ENCODE measurements around the gene DCBLD2. TPM values are rescaled to one million over a fixed set of nuclear protein-coding genes. Genes with fewer than 3 reads are reported as not detected.

Gene DCBLD2
- total RNA-seq, 1 donor from 2014 or later, result 36.5 TPM

DNA sequence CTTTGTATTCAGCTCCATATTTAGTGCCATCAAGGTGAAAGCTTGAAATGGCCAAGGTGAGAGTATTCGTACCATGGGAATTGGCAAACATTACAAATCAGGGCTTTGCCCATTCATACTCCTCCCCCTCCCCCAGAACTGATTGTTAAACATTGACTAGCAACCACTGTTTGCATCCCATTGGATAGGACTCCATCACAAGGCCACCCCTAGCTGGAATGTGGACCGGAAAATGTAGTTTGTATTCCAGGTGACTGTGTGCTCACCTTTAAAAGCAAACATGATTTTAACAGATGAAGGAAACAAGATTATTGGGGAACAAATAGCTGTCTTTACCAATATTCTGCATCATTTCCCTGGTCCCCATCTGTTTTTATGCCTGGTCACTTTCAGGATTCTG lies 124.2 kb downstream of the DCBLD2 start:
- no peak overlapping the region for H3K27ac ChIP-seq
- no peak overlapping the region for H3K4me3 ChIP-seq
- DNase-seq (no peak), ATAC-seq (peak in 1 of 2 donors; percentile 31)
- H3K36me3 ChIP-seq, result peaks cover 19% of the 10 kb centered on the region
- no peaks in the 10 kb centered on the region for H3K9me3 ChIP-seq
- TF ChIP-seq, protein P1, sequence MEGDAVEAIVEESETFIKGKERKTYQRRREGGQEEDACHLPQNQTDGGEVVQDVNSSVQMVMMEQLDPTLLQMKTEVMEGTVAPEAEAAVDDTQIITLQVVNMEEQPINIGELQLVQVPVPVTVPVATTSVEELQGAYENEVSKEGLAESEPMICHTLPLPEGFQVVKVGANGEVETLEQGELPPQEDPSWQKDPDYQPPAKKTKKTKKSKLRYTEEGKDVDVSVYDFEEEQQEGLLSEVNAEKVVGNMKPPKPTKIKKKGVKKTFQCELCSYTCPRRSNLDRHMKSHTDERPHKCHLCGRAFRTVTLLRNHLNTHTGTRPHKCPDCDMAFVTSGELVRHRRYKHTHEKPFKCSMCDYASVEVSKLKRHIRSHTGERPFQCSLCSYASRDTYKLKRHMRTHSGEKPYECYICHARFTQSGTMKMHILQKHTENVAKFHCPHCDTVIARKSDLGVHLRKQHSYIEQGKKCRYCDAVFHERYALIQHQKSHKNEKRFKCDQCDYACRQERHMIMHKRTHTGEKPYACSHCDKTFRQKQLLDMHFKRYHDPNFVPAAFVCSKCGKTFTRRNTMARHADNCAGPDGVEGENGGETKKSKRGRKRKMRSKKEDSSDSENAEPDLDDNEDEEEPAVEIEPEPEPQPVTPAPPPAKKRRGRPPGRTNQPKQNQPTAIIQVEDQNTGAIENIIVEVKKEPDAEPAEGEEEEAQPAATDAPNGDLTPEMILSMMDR (IDR thresholded peaks at IDR 0.05), result no peak
- H3K27me3 ChIP-seq (ENCODE audit: low read depth), result no peaks in the 10 kb centered on the region
- intact Hi-C loops (cut with DNase I), result no loop called here
- H3K4me1 ChIP-seq, result peaks cover 27% of the 10 kb centered on the region

DNA sequence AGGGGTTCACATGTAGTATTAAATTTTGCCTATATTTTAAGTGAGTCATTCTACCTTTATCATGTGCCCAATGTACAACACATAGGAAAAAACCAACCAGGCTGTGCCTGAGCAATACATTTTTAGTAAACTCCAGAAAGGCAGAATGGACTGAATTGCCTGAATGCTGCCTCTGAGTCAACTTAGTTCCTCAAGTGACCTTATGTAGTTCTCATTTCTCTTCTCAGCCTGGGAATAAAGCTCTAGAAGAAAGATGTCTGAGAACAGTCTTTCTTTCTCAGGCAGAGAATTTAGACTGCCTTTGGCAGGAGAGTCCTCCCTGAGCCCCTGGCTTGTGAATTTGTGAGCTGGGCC lies 125.4 kb downstream of the DCBLD2 start:
- Histone ChIP-seq H3K4me3 (no peak overlapping the region), H3K36me3 (peaks cover 19% of the 10 kb centered on the region), H3K4me1 (peaks cover 27% of the 10 kb centered on the region), H3K27ac (no peak overlapping the region), H3K9me3 (no peaks in the 10 kb centered on the region), H3K27me3 (ENCODE audit: low read depth) (no peaks in the 10 kb centered on the region)
- DNase-seq (no peak), ATAC-seq (no peak)
- intact Hi-C loops (cut with DNase I), result no loop called here
- TF ChIP-seq, protein P1 (IDR thresholded peaks at IDR 0.05), result no peak

DNA sequence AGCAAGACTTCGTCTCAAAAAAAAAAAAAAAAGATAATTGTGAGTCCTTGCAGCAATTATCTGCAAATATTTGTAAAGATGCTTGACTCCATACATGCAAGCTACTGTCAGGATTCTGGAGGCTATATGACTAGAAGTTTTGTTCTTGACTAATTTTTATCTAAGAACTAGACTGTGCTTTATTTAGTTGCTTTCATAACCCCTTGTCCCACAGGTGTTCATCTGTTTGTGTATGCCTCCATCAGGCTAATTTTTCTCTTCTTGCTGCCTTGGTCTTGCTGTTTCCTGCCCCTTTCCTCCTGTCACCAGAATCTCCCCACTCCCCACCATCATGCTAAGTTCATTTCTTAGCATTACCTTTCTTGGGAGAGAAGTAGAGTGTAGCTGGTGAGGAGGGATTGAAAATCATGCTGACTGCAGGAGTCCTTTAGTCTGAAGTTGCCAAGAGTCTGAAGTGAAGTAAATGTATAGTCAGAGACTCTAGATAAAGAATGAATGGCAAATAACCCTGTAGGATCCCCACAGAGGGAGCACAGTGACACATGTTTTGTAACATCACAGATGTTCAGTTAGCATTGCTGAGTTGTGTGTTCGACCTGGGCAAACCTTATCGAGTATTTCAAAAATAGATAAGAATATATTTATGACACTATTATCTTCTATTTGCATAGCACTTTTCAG lies 125.9 kb downstream of the DCBLD2 start:
- Histone ChIP-seq H3K4me3 (no peak overlapping the region), H3K4me1 (peaks cover 31% of the 10 kb centered on the region), H3K27ac (no peak overlapping the region), H3K27me3 (ENCODE audit: low read depth) (no peaks in the 10 kb centered on the region), H3K36me3 (peaks cover 19% of the 10 kb centered on the region), H3K9me3 (no peaks in the 10 kb centered on the region)
- intact Hi-C loops (cut with DNase I), result no loop called here
- TF ChIP-seq, protein P1 (IDR thresholded peaks at IDR 0.05), result no peak
- DNase-seq (no peak), ATAC-seq (no peak)

DNA sequence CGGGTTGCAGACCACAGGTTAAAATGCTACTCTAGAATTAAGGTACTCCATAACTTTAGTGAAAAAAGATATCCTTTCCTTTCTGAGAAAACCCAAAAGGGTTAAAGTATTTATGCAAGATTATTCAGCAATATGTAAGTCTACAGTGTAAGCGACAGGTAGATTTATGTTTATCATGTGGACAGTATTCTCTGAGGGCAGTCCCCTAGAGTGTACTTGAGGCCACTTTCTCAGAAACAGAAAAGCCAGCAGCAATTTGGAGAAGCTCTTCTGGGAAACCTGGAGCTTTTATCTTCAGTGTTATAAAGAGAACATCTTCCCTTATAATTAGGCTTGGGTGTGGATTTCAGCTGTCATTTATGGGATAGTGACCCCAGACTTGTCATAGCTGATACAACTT lies 129.5 kb downstream of the DCBLD2 start:
- ATAC-seq, result no peak
- DNase-seq, result no peak
- no peak overlapping the region for H3K4me3 ChIP-seq
- peaks cover 12% of the 10 kb centered on the region for H3K36me3 ChIP-seq
- intact Hi-C loops (cut with DNase I), result no loop called here
- TF ChIP-seq, protein P1 (IDR thresholded peaks at IDR 0.05), result no peak
- H3K4me1 ChIP-seq, result peaks cover 18% of the 10 kb centered on the region
- H3K27me3 ChIP-seq (ENCODE audit: low read depth), result no peaks in the 10 kb centered on the region
- no peak overlapping the region for H3K27ac ChIP-seq
- no peaks in the 10 kb centered on the region for H3K9me3 ChIP-seq

DNA sequence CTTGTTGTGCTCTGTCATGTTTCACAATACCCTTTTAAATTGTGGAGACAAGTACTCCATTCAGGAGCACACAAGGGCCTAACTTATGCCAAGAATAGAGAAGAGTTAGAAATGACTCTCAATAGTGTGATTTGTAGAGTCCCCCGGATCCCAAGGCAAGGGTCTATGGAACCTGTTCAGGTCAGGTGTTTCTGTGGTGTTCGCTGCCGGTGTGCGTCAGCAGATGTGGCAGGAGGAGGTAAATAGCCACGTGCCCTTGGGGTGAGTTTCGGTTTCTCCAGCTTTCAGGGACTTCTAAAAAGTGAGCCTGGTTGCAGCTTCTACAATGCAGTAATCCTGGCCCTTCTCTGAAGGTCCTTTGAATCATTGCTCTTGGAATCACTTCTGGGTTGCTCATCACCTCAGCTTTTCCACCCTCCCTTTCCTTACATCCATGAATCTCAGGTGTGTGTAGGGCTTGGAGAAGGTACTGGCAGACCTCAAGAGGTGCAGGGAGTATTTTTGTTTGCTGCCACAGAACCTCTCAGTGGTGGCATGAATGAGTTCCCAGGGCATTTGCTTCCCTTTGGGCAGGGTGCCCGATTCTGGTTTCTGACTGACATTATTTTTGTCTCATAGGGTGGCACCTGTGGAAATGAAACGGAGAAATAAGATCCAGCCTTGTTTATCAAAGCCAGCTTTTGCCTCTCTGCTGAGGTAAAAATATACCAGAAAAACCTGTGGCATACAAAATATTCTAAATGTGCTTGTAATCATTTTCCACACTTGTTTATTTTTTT lies 131.0 kb downstream of the DCBLD2 start:
- DNase-seq (peak; percentile 47), ATAC-seq (peak; percentile 79 to 88)
- no peaks in the 10 kb centered on the region for H3K27me3 ChIP-seq (ENCODE audit: low read depth)
- intact Hi-C loops (cut with DNase I), result no loop called here
- peaks cover 25% of the 10 kb centered on the region for H3K4me1 ChIP-seq
- no peaks in the 10 kb centered on the region for H3K9me3 ChIP-seq
- TF ChIP-seq, protein P1 (IDR thresholded peaks at IDR 0.05), result no peak
- no peak overlapping the region for H3K4me3 ChIP-seq
- peak overlapping the region; percentile 24 for H3K27ac ChIP-seq
- peaks cover 11% of the 10 kb centered on the region for H3K36me3 ChIP-seq

All from lower lobe of right lung (tissue), 2 donors.